ENCODE data around the gene UBXN6. TPM values are rescaled to one million over a fixed set of nuclear protein-coding genes. Genes with fewer than 3 reads are reported as not detected.

UBXN6 gene
- total and polyA plus RNA-seq, 10 donors: 72.3 to 146 (median 91.4) TPM

DNA sequence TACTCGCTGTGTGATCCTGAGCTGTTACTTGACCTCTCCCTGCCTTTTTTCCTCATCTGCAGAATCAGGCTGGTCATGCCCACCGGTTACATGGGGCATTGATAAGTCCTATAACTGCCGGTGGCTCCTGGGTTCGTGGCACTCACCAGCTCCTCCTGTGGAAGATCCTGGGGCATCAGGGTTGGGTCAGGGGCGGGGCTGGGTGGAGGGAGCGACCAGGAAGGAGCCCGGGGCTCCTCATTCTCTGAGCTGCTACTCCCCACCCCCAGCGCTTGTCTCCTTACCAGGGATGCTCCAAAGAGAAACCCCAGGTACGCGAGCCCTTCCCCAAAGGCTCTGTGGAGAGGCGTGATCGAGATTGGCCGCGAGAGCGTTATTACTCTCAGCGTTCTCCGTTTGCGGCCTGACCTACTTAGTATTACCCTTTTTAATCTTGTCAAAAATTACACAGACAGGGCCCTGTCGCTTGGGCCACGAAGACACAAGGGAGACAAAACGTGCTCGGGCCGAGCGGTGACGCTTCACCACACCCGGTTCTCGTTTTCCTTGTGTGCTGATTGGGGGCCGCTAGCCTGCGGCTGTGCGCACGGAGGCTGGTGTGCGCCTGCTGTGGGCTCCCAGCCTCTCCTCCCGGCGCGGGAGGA is 25.2 kb upstream of the UBXN6 start:
- Histone ChIP-seq H3K4me1 (no peaks in the 10 kb centered on the region), H3K4me3 (no peak overlapping the region), H3K27ac (no peak overlapping the region), H3K9me3 (no peaks in the 10 kb centered on the region), H3K36me3 (peaks cover 0 to 96% (median 31%) of the 10 kb centered on the region in 6 donors), H3K27me3 (replicated peaks in 1 of 7) (no peaks in the 10 kb centered on the region)
- TF ChIP-seq POLR2AphosphoS5 (IDR thresholded peaks at IDR 0.05) (no peak), POLR2A (IDR thresholded peaks at IDR 0.05) (no peak)
- TF ChIP-seq, protein P1, sequence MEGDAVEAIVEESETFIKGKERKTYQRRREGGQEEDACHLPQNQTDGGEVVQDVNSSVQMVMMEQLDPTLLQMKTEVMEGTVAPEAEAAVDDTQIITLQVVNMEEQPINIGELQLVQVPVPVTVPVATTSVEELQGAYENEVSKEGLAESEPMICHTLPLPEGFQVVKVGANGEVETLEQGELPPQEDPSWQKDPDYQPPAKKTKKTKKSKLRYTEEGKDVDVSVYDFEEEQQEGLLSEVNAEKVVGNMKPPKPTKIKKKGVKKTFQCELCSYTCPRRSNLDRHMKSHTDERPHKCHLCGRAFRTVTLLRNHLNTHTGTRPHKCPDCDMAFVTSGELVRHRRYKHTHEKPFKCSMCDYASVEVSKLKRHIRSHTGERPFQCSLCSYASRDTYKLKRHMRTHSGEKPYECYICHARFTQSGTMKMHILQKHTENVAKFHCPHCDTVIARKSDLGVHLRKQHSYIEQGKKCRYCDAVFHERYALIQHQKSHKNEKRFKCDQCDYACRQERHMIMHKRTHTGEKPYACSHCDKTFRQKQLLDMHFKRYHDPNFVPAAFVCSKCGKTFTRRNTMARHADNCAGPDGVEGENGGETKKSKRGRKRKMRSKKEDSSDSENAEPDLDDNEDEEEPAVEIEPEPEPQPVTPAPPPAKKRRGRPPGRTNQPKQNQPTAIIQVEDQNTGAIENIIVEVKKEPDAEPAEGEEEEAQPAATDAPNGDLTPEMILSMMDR (IDR thresholded peaks at IDR 0.05 in 8 of 11, conservative IDR thresholded peaks at IDR 0.05 in 3 of 11): no peak
- intact Hi-C loops (cut with DNase I; ENCODE audit: low total_unique reads): no loop called here
- WGBS, 5 donors: 94 to 95% (median 95%) methylated on average over 34 to 35 of the region's 35 CpGs
- no peak for DNase-seq

DNA sequence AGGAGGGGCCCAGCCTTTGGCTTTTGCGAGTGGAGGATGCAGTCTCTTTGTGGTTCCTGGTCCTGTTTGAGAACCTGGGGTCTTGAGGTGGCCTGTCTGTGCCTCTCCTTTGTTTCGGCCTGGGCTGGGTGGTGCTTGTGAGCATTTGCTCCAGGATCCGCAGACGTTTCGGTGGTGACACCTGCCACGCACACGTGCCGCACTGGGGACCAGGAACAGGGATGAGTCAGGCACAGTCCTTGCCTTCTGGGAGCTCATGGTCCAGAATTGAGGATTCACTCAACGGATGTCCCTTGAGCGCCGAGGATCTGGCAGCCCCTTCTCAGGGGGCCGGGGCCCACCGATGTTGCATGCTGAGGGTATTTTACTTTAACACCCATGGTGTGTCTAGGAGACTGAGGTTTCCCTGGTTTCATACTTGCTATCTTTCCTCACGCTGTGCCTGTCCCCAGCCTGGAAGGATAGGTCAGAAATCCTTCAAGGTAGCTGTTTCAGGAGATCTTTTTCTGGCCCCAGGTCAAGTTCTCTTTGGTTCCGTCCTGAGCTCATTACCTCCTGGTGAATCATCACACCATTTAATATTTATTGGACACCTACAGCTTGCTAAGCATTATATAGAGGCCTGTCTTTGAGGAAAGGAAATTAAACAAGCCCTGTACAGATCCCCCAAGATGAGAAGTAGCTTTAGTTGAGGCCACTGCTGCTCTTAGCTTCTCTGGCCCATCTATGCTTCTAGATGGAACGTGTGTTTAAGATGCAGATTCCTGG is 19.6 kb upstream of the UBXN6 start:
- H3K36me3 ChIP-seq: peaks cover 0 to 73% (median 36%) of the 10 kb centered on the region in 6 donors
- intact Hi-C loops (cut with DNase I; ENCODE audit: low total_unique reads): no loop called here
- 86 to 92% (median 90%) methylated on average over 13 to 16 of the region's 16 CpGs for WGBS, 5 donors

DNA sequence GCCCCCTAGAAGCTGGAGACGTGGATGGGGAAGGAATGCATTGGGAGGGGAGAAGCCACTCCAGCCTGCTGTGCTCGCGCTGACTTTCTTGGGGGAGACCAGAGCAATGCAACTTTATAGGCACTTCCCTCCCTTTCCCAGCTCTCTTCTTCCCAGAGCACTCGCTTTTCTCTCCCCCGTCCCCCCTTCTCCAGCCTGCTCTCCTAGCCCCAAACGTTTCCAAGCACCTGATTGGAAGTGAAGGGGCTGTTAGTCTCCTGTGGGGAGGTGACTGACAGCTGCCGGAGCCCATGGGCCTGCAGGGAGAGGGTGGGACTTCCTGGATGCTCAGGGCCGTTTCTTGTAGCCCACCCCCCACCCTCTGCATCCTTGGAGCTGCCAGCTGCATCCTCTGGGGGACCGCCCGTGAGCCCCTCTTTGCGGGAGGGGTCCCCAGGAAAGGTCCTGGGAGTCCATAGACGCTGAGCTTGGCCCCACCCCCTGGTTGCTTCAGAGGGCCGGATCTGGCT is 17.0 kb upstream of the UBXN6 start:
- WGBS, 5 donors: 17 to 25% (median 18%) methylated on average over 11 to 13 of the region's 13 CpGs
- Histone ChIP-seq H3K9me3 (no peaks in the 10 kb centered on the region), H3K27me3 (replicated peaks in 1 of 7) (no peaks in the 10 kb centered on the region), H3K27ac (peak overlapping the region in 1 of 8 donors; percentile 4), H3K4me1 (peaks cover 17 to 42% (median 33%) of the 10 kb centered on the region in 6 donors), H3K4me3 (peak overlapping the region in 3 of 8 donors; percentile 0 to 99 (median 97)), H3K36me3 (peaks cover 0 to 47% (median 36%) of the 10 kb centered on the region in 6 donors)
- intact Hi-C loops (cut with DNase I; ENCODE audit: low total_unique reads): no loop called here
- DNase-seq: no peak
- no peak for TF ChIP-seq POLR2AphosphoS5 (IDR thresholded peaks at IDR 0.05)
- no peak for TF ChIP-seq POLR2A (IDR thresholded peaks at IDR 0.05)
- TF ChIP-seq, protein P1 (IDR thresholded peaks at IDR 0.05 in 8 of 11, conservative IDR thresholded peaks at IDR 0.05 in 3 of 11): no peak

More for the DNA sequence above, 19.6 kb upstream of the UBXN6 start:
- Histone ChIP-seq H3K27ac (no peak overlapping the region), H3K4me3 (no peak overlapping the region), H3K27me3 (replicated peaks in 1 of 7) (no peaks in the 10 kb centered on the region), H3K4me1 (peaks cover 17 to 30% (median 26%) of the 10 kb centered on the region in 6 donors), H3K9me3 (no peaks in the 10 kb centered on the region)
- TF ChIP-seq POLR2AphosphoS5 (IDR thresholded peaks at IDR 0.05) (no peak), POLR2A (IDR thresholded peaks at IDR 0.05) (no peak)
- TF ChIP-seq, protein P1 (IDR thresholded peaks at IDR 0.05 in 8 of 11, conservative IDR thresholded peaks at IDR 0.05 in 3 of 11): no peak
- DNase-seq: no peak
